Measurements from ENCODE around the gene RDH14.

RDH14 gene

GRCh38 chr2:18560031-18560796 lies at the start of gene RDH14:
Gene RDH14 (minus strand): TSS chr2:18560653. CDS start chr2:18560572, 81 bp downstream.
- in situ Hi-C loops (cut with HindIII; ENCODE audit: low pct_unique_long_range_greater_than_20kb, low sequenced_read_pairs), result no loop called here
- TF ChIP-seq JUND (IDR thresholded peaks at IDR 0.05; ENCODE audit: low read depth), result no peak
- DNase-seq (ENCODE audit: low read depth in 1 of 2, low spot score in 1 of 2), result peak; percentile 54 to 90

GRCh38 chr2:18610090-18610489 lies 49.6 kb upstream of the RDH14 start:
- no peak for DNase-seq (ENCODE audit: low read depth in 1 of 2, low spot score in 1 of 2)
- no peak for TF ChIP-seq JUND (IDR thresholded peaks at IDR 0.05; ENCODE audit: low read depth)
- in situ Hi-C loops (cut with HindIII; ENCODE audit: low pct_unique_long_range_greater_than_20kb, low sequenced_read_pairs), result no loop called here

- in situ Hi-C loops (cut with HindIII; ENCODE audit: low pct_unique_long_range_greater_than_20kb, low sequenced_read_pairs), result no loop called here
- no peak for DNase-seq (ENCODE audit: low read depth in 1 of 2, low spot score in 1 of 2)
- no peak for TF ChIP-seq JUND (IDR thresholded peaks at IDR 0.05; ENCODE audit: low read depth)
Observed at GRCh38 chr2:18605115-18605514, 44.7 kb upstream of the RDH14 start.

- no peak for TF ChIP-seq JUND (IDR thresholded peaks at IDR 0.05; ENCODE audit: low read depth)
- in situ Hi-C loops (cut with HindIII; ENCODE audit: low pct_unique_long_range_greater_than_20kb, low sequenced_read_pairs), result no loop called here
- no peak for DNase-seq (ENCODE audit: low read depth in 1 of 2, low spot score in 1 of 2)
Observed at GRCh38 chr2:18604531-18604885, 44.1 kb upstream of the RDH14 start.

- in situ Hi-C loops (cut with HindIII; ENCODE audit: low pct_unique_long_range_greater_than_20kb, low sequenced_read_pairs), result no loop called here
- DNase-seq (ENCODE audit: low read depth in 1 of 2, low spot score in 1 of 2), result no peak
- no peak for TF ChIP-seq JUND (IDR thresholded peaks at IDR 0.05; ENCODE audit: low read depth)
Observed at GRCh38 chr2:18603854-18604530, 43.5 kb upstream of the RDH14 start.

GRCh38 chr2:18602298-18602697 lies 41.8 kb upstream of the RDH14 start:
- in situ Hi-C loops (cut with HindIII; ENCODE audit: low pct_unique_long_range_greater_than_20kb, low sequenced_read_pairs), result no loop called here
- no peak for DNase-seq (ENCODE audit: low read depth in 1 of 2, low spot score in 1 of 2)
- no peak for TF ChIP-seq JUND (IDR thresholded peaks at IDR 0.05; ENCODE audit: low read depth)

GRCh38 chr2:18600255-18600613 lies 39.8 kb upstream of the RDH14 start:
- no peak for DNase-seq (ENCODE audit: low read depth in 1 of 2, low spot score in 1 of 2)
- no peak for TF ChIP-seq JUND (IDR thresholded peaks at IDR 0.05; ENCODE audit: low read depth)
- in situ Hi-C loops (cut with HindIII; ENCODE audit: low pct_unique_long_range_greater_than_20kb, low sequenced_read_pairs), result no loop called here

- DNase-seq (ENCODE audit: low read depth in 1 of 2, low spot score in 1 of 2), result no peak
- TF ChIP-seq JUND (IDR thresholded peaks at IDR 0.05; ENCODE audit: low read depth), result no peak
- in situ Hi-C loops (cut with HindIII; ENCODE audit: low pct_unique_long_range_greater_than_20kb, low sequenced_read_pairs), result no loop called here
Observed at GRCh38 chr2:18599509-18600254, 39.2 kb upstream of the RDH14 start.

- in situ Hi-C loops (cut with HindIII; ENCODE audit: low pct_unique_long_range_greater_than_20kb, low sequenced_read_pairs), result no loop called here
- DNase-seq (ENCODE audit: low read depth in 1 of 2, low spot score in 1 of 2), result no peak
- no peak for TF ChIP-seq JUND (IDR thresholded peaks at IDR 0.05; ENCODE audit: low read depth)
Observed at GRCh38 chr2:18598848-18599484, 38.5 kb upstream of the RDH14 start.

GRCh38 chr2:18597618-18598017 lies 37.2 kb upstream of the RDH14 start:
- DNase-seq (ENCODE audit: low read depth in 1 of 2, low spot score in 1 of 2), result no peak
- no peak for TF ChIP-seq JUND (IDR thresholded peaks at IDR 0.05; ENCODE audit: low read depth)
- in situ Hi-C loops (cut with HindIII; ENCODE audit: low pct_unique_long_range_greater_than_20kb, low sequenced_read_pairs), result no loop called here

- DNase-seq (ENCODE audit: low read depth in 1 of 2, low spot score in 1 of 2), result no peak
- in situ Hi-C loops (cut with HindIII; ENCODE audit: low pct_unique_long_range_greater_than_20kb, low sequenced_read_pairs), result no loop called here
- no peak for TF ChIP-seq JUND (IDR thresholded peaks at IDR 0.05; ENCODE audit: low read depth)
Observed at GRCh38 chr2:18596993-18597392, 36.5 kb upstream of the RDH14 start.

- TF ChIP-seq JUND (IDR thresholded peaks at IDR 0.05; ENCODE audit: low read depth), result no peak
- in situ Hi-C loops (cut with HindIII; ENCODE audit: low pct_unique_long_range_greater_than_20kb, low sequenced_read_pairs), result no loop called here
- DNase-seq (ENCODE audit: low read depth in 1 of 2, low spot score in 1 of 2), result no peak
Observed at GRCh38 chr2:18593496-18593895, 33.0 kb upstream of the RDH14 start.

- in situ Hi-C loops (cut with HindIII; ENCODE audit: low pct_unique_long_range_greater_than_20kb, low sequenced_read_pairs), result no loop called here
- no peak for DNase-seq (ENCODE audit: low read depth in 1 of 2, low spot score in 1 of 2)
Observed at GRCh38 chr2:18592372-18592771, 31.9 kb upstream of the RDH14 start.

More at GRCh38 chr2:18592372-18592771, 31.9 kb upstream of the RDH14 start:
- no peak for TF ChIP-seq JUND (IDR thresholded peaks at IDR 0.05; ENCODE audit: low read depth)

Measured in T47D (cell line).